Ammon's horn (tissue), 1 donor: ENCODE data around the gene CTAGE15.
"Not testable (repeated sequence)": the region's sequence is repeated elsewhere in the genome, so short reads cannot be mapped to it uniquely, and the experiment has no call there.

Experiments used
- DNase-seq: peaks from one replicate; pipeline ENCODE4 v3.0.0-alpha.2; 2016; ENCODE audit warnings: low spot score

Gene CTAGE15

GRCh38 chr7:143571501-143571900 is at the start of gene CTAGE15:
CTAGE15 (plus strand) TSS chr7:143571801; CDS start chr7:143571818, 17 bp downstream.
- DNase-seq: not testable (repeated sequence)

- DNase-seq: not testable (repeated sequence)
These were observed 49.2 kb upstream of the CTAGE15 start for GRCh38 chr7:143522309-143522916.

GRCh38 chr7:143531169-143531926 is 40.3 kb upstream of the CTAGE15 start:
- DNase-seq: not testable (repeated sequence)

GRCh38 chr7:143531932-143532331 is 39.7 kb upstream of the CTAGE15 start:
- not testable (repeated sequence) for DNase-seq

GRCh38 chr7:143533213-143533839 is 38.3 kb upstream of the CTAGE15 start:
- not testable (repeated sequence) for DNase-seq

GRCh38 chr7:143536443-143536842 is 35.2 kb upstream of the CTAGE15 start:
- not testable (repeated sequence) for DNase-seq

- DNase-seq: not testable (repeated sequence)
These were observed 28.1 kb upstream of the CTAGE15 start for GRCh38 chr7:143543288-143544038.

GRCh38 chr7:143555968-143556367 is 15.6 kb upstream of the CTAGE15 start:
- DNase-seq: not testable (repeated sequence)

GRCh38 chr7:143563306-143563705 is 8.3 kb upstream of the CTAGE15 start:
- DNase-seq: not testable (repeated sequence)

GRCh38 chr7:143566001-143566400 is 5.6 kb upstream of the CTAGE15 start:
- DNase-seq: not testable (repeated sequence)

GRCh38 chr7:143588183-143588582 is 16.6 kb downstream of the CTAGE15 start:
- not testable (repeated sequence) for DNase-seq

GRCh38 chr7:143589897-143590296 is 18.3 kb downstream of the CTAGE15 start:
- DNase-seq: not testable (repeated sequence)

- DNase-seq: not testable (repeated sequence)
These were observed 26.5 kb downstream of the CTAGE15 start for GRCh38 chr7:143598086-143598485.

GRCh38 chr7:143603549-143603948 is 31.9 kb downstream of the CTAGE15 start:
- DNase-seq: not testable (repeated sequence)

- DNase-seq: not testable (repeated sequence)
These were observed 34.5 kb downstream of the CTAGE15 start for GRCh38 chr7:143606088-143606487.

GRCh38 chr7:143615545-143615944 is 43.9 kb downstream of the CTAGE15 start:
- DNase-seq: not testable (repeated sequence)

GRCh38 chr7:143617204-143617603 is 45.6 kb downstream of the CTAGE15 start:
- not testable (repeated sequence) for DNase-seq

GRCh38 chr7:143620058-143620457 is 48.5 kb downstream of the CTAGE15 start:
- not testable (repeated sequence) for DNase-seq

- not testable (repeated sequence) for DNase-seq
These were observed 49.0 kb downstream of the CTAGE15 start, which contains the start of gene TCAF2 for GRCh38 chr7:143620646-143621045. TCAF2 (plus strand) TSS chr7:143620974.

GRCh38 chr7:143621175-143621574 is 49.6 kb downstream of the CTAGE15 start:
- not testable (repeated sequence) for DNase-seq

GRCh38 chr7:143622130-143622529 is 50.5 kb downstream of the CTAGE15 start:
- not testable (repeated sequence) for DNase-seq
